GM13977 (cell line): ENCODE measurements around the gene RFC3.

Source experiments
- DNase-seq: peaks from one replicate; pipeline ENCODE4 v3.0.0; 2012; ENCODE audit warnings: low spot score
- CTCF ChIP-seq: IDR thresholded peaks from 2 replicates; pipeline ENCODE4 v1.5.1; 2012; ENCODE audit warnings: mild to moderate bottlenecking, control low read depth; ENCODE audit not compliant: insufficient read depth; ENCODE audit errors: extremely low read depth, missing control alignments
- in situ Hi-C: fragments of 300-500 bp; cut with MboI; formaldehyde crosslinking; loops from one replicate; pipeline ENCODE4 v1.12.0; 2022; ENCODE audit warnings: low sequenced_read_pairs, low pct_unique_long_range_greater_than_20kb, mixed read lengths, inconsistent platforms; ENCODE audit not compliant: unreplicated experiment

The RFC3 gene

GRCh38 chr13:33862016-33862415, 44.1 kb downstream of the RFC3 start:
- no peak for TF ChIP-seq CTCF
- no peak for DNase-seq
- in situ Hi-C loops, result no loop called here

GRCh38 chr13:33863188-33863789, 45.3 kb downstream of the RFC3 start:
- DNase-seq, result no peak

GRCh38 chr13:33865945-33866344, 48.0 kb downstream of the RFC3 start:
- in situ Hi-C loops, result no loop called here
- no peak for TF ChIP-seq CTCF
- peak; percentile 10 for DNase-seq

More at GRCh38 chr13:33863188-33863789, 45.3 kb downstream of the RFC3 start:
- TF ChIP-seq CTCF, result no peak
- in situ Hi-C loops, result no loop called here

DNA sequence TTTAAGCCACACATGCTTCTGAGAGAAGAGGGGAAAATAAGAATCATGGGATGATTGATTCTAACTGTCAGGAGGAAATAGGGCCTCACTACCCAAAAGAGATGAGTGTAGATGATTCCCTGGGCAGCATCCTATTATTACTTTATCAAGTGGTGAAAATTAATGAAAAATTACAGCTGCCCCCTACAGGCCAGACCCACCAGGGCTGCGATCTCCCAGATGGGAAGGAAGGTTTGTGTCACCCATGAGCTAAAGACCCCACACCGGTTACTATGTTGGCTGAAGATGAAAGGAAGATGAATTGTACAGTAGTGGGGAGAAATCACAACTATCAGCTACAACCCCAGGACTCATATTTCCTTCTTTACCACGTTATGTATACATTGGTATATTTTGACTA, 49.5 kb downstream of the RFC3 start:
- no peak for DNase-seq
- TF ChIP-seq CTCF, result no peak
- in situ Hi-C loops, result no loop called here

GRCh38 chr13:33868343-33868994, 50.5 kb downstream of the RFC3 start:
- no peak for DNase-seq
- TF ChIP-seq CTCF, result no peak
- in situ Hi-C loops, result no loop called here

- no peak for TF ChIP-seq CTCF
- no peak for DNase-seq
- in situ Hi-C loops, result no loop called here
These were observed 51.1 kb downstream of the RFC3 start for GRCh38 chr13:33869005-33869404.
